ENCODE measurements around the gene TSPAN9. TPM values are rescaled to one million over a fixed set of nuclear protein-coding genes. Genes with fewer than 3 reads are reported as not detected.

TSPAN9 gene
- total RNA-seq, 1 donor from 2014 or later, result 5.0 TPM

DNA sequence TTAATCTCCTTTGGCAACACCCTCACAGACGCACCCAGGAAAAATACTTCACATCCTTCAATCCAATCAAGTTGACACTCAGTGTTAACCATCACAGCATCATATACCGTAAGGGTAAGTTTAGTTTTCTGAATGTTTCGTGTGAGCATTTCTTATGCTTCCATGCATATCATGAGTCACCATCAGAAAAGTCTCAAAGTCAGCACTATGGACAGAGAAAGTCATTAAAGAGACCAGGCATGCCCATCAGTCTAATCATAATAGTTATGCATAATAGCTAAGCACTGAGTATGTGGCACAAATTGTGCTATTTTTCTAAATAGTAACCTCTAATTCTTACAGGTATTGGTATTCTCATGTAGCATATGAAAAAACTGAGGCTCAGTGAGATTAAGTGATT is 255.0 kb downstream of the TSPAN9 start:
- peak; percentile 48 for DNase-seq (ENCODE audit: low read depth)
- no peak for FAIRE-seq
- no peak overlapping the region for H3K4me3 ChIP-seq (ENCODE audit: low read depth, low read length)
- H3K27me3 ChIP-seq (ENCODE audit: control insufficient read depth, insufficient read depth, low read length), result no peaks in the 10 kb centered on the region
- no peaks in the 10 kb centered on the region for H3K36me3 ChIP-seq (ENCODE audit: control insufficient read depth, insufficient read depth, low read length)
- TF ChIP-seq CTCF (IDR thresholded peaks at IDR 0.05; ENCODE audit: insufficient read depth, low read length, severe bottlenecking), result no peak

DNA sequence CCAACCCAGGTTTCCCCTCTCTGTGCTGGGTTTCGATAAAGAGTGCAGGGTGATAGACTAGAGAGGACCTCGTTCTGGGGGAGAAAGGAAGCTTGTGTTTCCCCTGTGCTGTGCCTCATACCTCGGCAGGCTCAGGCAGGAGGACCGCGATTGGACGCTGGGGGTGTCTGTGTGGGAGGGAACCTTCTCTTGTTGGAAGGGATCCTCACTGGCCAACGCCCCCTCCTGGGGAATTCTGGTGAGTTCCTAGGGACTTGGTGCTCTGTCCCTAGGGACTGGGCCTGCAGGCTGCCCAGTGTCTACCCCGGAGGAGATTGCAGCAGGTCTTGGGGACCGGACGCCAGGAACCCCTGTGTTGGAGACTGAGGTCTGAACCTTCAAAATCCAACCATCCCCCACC is 256.4 kb downstream of the TSPAN9 start:
- DNase-seq (ENCODE audit: low read depth), result no peak
- no peak for FAIRE-seq
- Histone ChIP-seq H3K4me3 (ENCODE audit: low read depth, low read length) (no peak overlapping the region), H3K36me3 (ENCODE audit: control insufficient read depth, insufficient read depth, low read length) (no peaks in the 10 kb centered on the region), H3K27me3 (ENCODE audit: control insufficient read depth, insufficient read depth, low read length) (no peaks in the 10 kb centered on the region)
- TF ChIP-seq CTCF (IDR thresholded peaks at IDR 0.05; ENCODE audit: insufficient read depth, low read length, severe bottlenecking), result no peak

GRCh38 chr12:3333991-3334391 is 256.8 kb downstream of the TSPAN9 start:
- no peak for TF ChIP-seq CTCF (IDR thresholded peaks at IDR 0.05; ENCODE audit: insufficient read depth, low read length, severe bottlenecking)
- FAIRE-seq (no peak), DNase-seq (ENCODE audit: low read depth) (no peak)
- H3K4me3 ChIP-seq (ENCODE audit: low read depth, low read length), result no peak overlapping the region
- no peaks in the 10 kb centered on the region for H3K36me3 ChIP-seq (ENCODE audit: control insufficient read depth, insufficient read depth, low read length)
- H3K27me3 ChIP-seq (ENCODE audit: control insufficient read depth, insufficient read depth, low read length), result no peaks in the 10 kb centered on the region

DNA sequence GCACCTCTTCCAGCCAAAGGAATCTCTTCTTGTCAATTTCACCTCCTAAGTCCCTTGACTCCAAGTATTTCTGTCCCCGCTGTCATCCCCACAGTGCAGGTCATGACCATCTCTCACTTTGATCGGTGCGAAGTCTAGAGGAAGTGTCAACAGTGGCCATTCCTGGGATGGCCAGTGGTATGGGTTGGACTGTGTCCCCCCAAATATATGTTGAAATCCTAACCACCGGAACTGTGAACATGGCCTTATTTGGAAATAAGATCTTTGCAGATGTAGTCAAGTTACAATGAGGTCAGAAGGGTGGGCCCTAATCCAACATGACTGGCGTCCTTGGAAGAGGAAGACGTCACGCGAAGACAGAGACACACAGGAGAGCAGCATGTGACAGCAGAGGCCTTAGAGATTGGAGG is 257.9 kb downstream of the TSPAN9 start:
- TF ChIP-seq CTCF (IDR thresholded peaks at IDR 0.05; ENCODE audit: insufficient read depth, low read length, severe bottlenecking), result no peak
- peak; percentile 43 for FAIRE-seq
- no peaks in the 10 kb centered on the region for H3K27me3 ChIP-seq (ENCODE audit: control insufficient read depth, insufficient read depth, low read length)

More for the DNA sequence above, 257.9 kb downstream of the TSPAN9 start:
- no peak for DNase-seq (ENCODE audit: low read depth)
- H3K36me3 ChIP-seq (ENCODE audit: control insufficient read depth, insufficient read depth, low read length), result no peaks in the 10 kb centered on the region
- H3K4me3 ChIP-seq (ENCODE audit: low read depth, low read length), result no peak overlapping the region

Other genes with a start within 250 kb of the TSPAN9 start
- not detected in 2 replicates for gene NRIP2, start 242.3 kb upstream of the TSPAN9 start, total RNA-seq
- gene TEX52, start 220.3 kb upstream of the TSPAN9 start, total RNA-seq, result not detected in 2 replicates
- 0.79 and 0.90 TPM in 2 replicates for gene FOXM1, start 200.2 kb upstream of the TSPAN9 start, total RNA-seq
- gene RHNO1, start 200.2 kb upstream of the TSPAN9 start, total RNA-seq, result 16.3 and 22.8 TPM in 2 replicates
- 9.5 and 22.7 TPM in 2 replicates for gene TULP3, start 186.5 kb upstream of the TSPAN9 start, total RNA-seq
- gene TEAD4, start 118.0 kb upstream of the TSPAN9 start, total RNA-seq, result 2.0 and 4.2 TPM in 2 replicates